ENCODE results near the gene ZDHHC24.

GRCh38 chr11:66476841-66477251 is 69.0 kb downstream of the ZDHHC24 start:
- TF ChIP-seq CTCF (conservative IDR thresholded peaks at IDR 0.05; ENCODE audit: low read depth, low read length): no peak
- no peak for TF ChIP-seq EZH2 (IDR thresholded peaks at IDR 0.05; ENCODE audit: borderline replicate concordance, low read depth, low read length, poor library complexity, severe bottlenecking)
